HCT116 (cell line): ENCODE data around the gene C22orf39. TPM values are rescaled to one million over a fixed set of nuclear protein-coding genes. Genes with fewer than 3 reads are reported as not detected.

Source experiments
- ATAC-seq: fragments of 200-7000 bp; cut with Tn5 transposase; 2 replicates; pipeline ENCODE4 v1.9.1; 2020; ENCODE audit warnings: mild to moderate bottlenecking, moderate library complexity
- BruUV-seq: library from RNA; stranded (reverse); fragments of 400-500 nt; replicated peaks from 2 replicates; lab custom pipeline; 2021; lab: Mats Ljungman, UMichigan
- CTCF ChIA-PET: fragments of 300-600 bp; sonication (Branson Sonifier 250); formaldehyde crosslinking; loops from one replicate; lab custom pipeline; 2021; ENCODE audit warnings: antibody characterized with exemption; lab: Charles Lee
- POLR2A ChIA-PET: fragments of 300-600, 350-600 bp; sonication (Branson Sonifier 250); formaldehyde crosslinking; loops from one replicate; lab custom pipeline; 2021; ENCODE audit warnings: antibody characterized with exemption; lab: Charles Lee
- RAD21 ChIA-PET, 2 experiments: fragments of 300-600 bp; sonication (Branson Sonifier 250); formaldehyde crosslinking; loops; one replicate each; lab custom pipeline; 2023; ENCODE audit warnings: low total read pairs in 2 of 2; ENCODE audit not compliant: uncharacterized antibody in 2 of 2, unreplicated experiment in 2 of 2, low non-redundant PET in 1 of 2; lab: Charles Lee
- DNase-seq: peaks from one replicate; pipeline ENCODE4 v3.0.0-alpha.2; 2010; ENCODE audit warnings: low read depth, low spot score
- H2AFZ ChIP-seq: fragments of 200-600 bp; shearing (Covaris generic), sonication (generic); 2 replicates; pipeline ENCODE4 v1.6.1; 2017; ENCODE audit warnings: low read depth, mixed run types, mixed read lengths, antibody characterized with exemption, low read length; ENCODE audit not compliant: poor library complexity, severe bottlenecking
- H3K27ac ChIP-seq: 2 replicates; pipeline ENCODE4 v1.5.1; 2012; ENCODE audit warnings: low read depth, low read length
- H3K27me3 ChIP-seq: fragments of 200-600 bp; sonication (generic); 2 replicates; pipeline ENCODE4 v1.6.1; 2016; ENCODE audit warnings: mixed run types, low read length, mixed read lengths; ENCODE audit not compliant: insufficient read depth
- H3K36me3 ChIP-seq, 2 experiments: fragments of 200-500 bp in 1 of 2; fragments of 200-600 bp in 1 of 2; sonication (Bioruptor generic) in 1 of 2; sonication (generic) in 1 of 2; 2 replicates each; pipeline versions ENCODE4 v1.5.1 to v1.6.1; 2014 to 2016; ENCODE audit warnings: low read length in 2 of 2, inconsistent platforms in 1 of 2, mixed read lengths in 1 of 2, mixed run types in 1 of 2; ENCODE audit not compliant: insufficient read depth in 2 of 2, control insufficient read depth in 1 of 2
- H3K4me1 ChIP-seq, 2 experiments: fragments of 200-600 bp in 1 of 2; sonication (generic) in 1 of 2; 2 replicates each; pipeline versions ENCODE4 v1.5.1 to v1.6.1; 2012 to 2017; ENCODE audit warnings: low read length in 2 of 2, inconsistent platforms in 1 of 2, mild to moderate bottlenecking in 1 of 2, mixed read lengths in 1 of 2, mixed run types in 1 of 2, moderate library complexity in 1 of 2; ENCODE audit not compliant: insufficient read depth in 2 of 2, control insufficient read depth in 1 of 2
- H3K4me2 ChIP-seq: fragments of 200-600 bp; sonication (generic); 2 replicates; pipeline ENCODE4 v1.6.1; 2017; ENCODE audit warnings: mixed run types, low read length, mixed read lengths
- H3K4me3 ChIP-seq, 2 experiments: fragments of 200-600 bp in 1 of 2; sonication (generic) in 1 of 2; replicated peaks in 1 of 2; 2 replicates each; pipeline ENCODE4 v1.5.1; 2011 to 2016; ENCODE audit warnings: low read length in 2 of 2, control low read depth in 1 of 2, low read depth in 1 of 2, mild to moderate bottlenecking in 1 of 2, mixed read lengths in 1 of 2, mixed run types in 1 of 2
- H3K79me2 ChIP-seq: fragments of 200-600 bp; sonication (generic); 2 replicates; pipeline ENCODE4 v1.6.1; 2017; ENCODE audit warnings: mild to moderate bottlenecking, mixed run types, low read length, moderate library complexity, mixed read lengths; ENCODE audit not compliant: insufficient read depth
- H3K9ac ChIP-seq: fragments of 200-600 bp; sonication (generic); 2 replicates; pipeline ENCODE4 v1.6.1; 2016; ENCODE audit warnings: low read length, mixed read lengths
- H3K9me2 ChIP-seq: fragments of 200-600 bp; sonication (generic), shearing (Covaris generic); 2 replicates; pipeline ENCODE4 v1.6.1; 2017; ENCODE audit warnings: mixed run types, mild to moderate bottlenecking, moderate library complexity; ENCODE audit not compliant: insufficient read depth
- H3K9me3 ChIP-seq, 2 experiments: fragments of 200-500 bp in 1 of 2; fragments of 200-600 bp in 1 of 2; sonication (Bioruptor generic) in 1 of 2; sonication (generic) in 1 of 2; 2 replicates each; pipeline ENCODE4 v1.6.1; 2014 to 2017; ENCODE audit warnings: low read length in 2 of 2, mixed read lengths in 2 of 2, inconsistent platforms in 1 of 2, low read depth in 1 of 2, mild to moderate bottlenecking in 1 of 2, mixed run types in 1 of 2, moderate library complexity in 1 of 2; ENCODE audit not compliant: control insufficient read depth in 1 of 2, insufficient read depth in 1 of 2
- H4K20me1 ChIP-seq: fragments of 200-600 bp; sonication (generic), shearing (Covaris generic); 2 replicates; pipeline ENCODE4 v1.6.1; 2017; ENCODE audit warnings: mixed run types, mild to moderate bottlenecking, moderate library complexity; ENCODE audit not compliant: insufficient read depth
- CBX3 ChIP-seq: IDR thresholded peaks from 2 replicates; pipeline ENCODE4 v1.6.1; 2012; ENCODE audit warnings: low read depth
- CEBPB ChIP-seq: IDR thresholded peaks from 2 replicates; pipeline ENCODE4 v1.6.1; 2012; ENCODE audit warnings: low read depth
- ELF1 ChIP-seq: IDR thresholded peaks from 2 replicates; pipeline ENCODE4 v1.6.1; 2012; ENCODE audit warnings: low read depth, borderline replicate concordance
- EZH2 ChIP-seq: fragments of 200-600 bp; sonication (generic); IDR thresholded peaks from 2 replicates; pipeline ENCODE4 v1.6.1; 2017; ENCODE audit warnings: antibody characterized with exemption, mixed run types
- EZH2phosphoT487 ChIP-seq: fragments of 200-600 bp; IDR thresholded peaks from 2 replicates; pipeline ENCODE4 v1.6.1; 2018; ENCODE audit warnings: antibody characterized with exemption, borderline replicate concordance
- JUND ChIP-seq: IDR thresholded peaks from 2 replicates; pipeline ENCODE4 v1.6.1; 2012
- POLR2A ChIP-seq: IDR thresholded peaks from 2 replicates; pipeline ENCODE4 v1.7.0; 2011; ENCODE audit warnings: borderline replicate concordance; ENCODE audit not compliant: insufficient read depth, insufficient read length; ENCODE audit errors: extremely low read depth
- SIN3A ChIP-seq: IDR thresholded peaks from 2 replicates; pipeline ENCODE4 v1.6.1; 2012; ENCODE audit warnings: low read depth
- SP1 ChIP-seq: IDR thresholded peaks from 2 replicates; pipeline ENCODE4 v1.6.1; 2012; ENCODE audit warnings: low read depth
- TCF7L2 ChIP-seq: IDR thresholded peaks from 2 replicates; pipeline ENCODE4 v1.7.0; 2011; ENCODE audit warnings: borderline replicate concordance, inconsistent platforms; ENCODE audit not compliant: insufficient read depth, insufficient read length; ENCODE audit errors: extremely low read depth
- YY1 ChIP-seq: IDR thresholded peaks from 2 replicates; pipeline ENCODE4 v1.6.1; 2011; ENCODE audit warnings: low read length, low read depth, moderate library complexity, mild to moderate bottlenecking; ENCODE audit not compliant: insufficient replicate concordance; ENCODE audit errors: extremely low read depth
- ZFX ChIP-seq: fragments of 450-650 bp; IDR thresholded peaks from 2 replicates; pipeline ENCODE4 v1.6.1; 2017
- ZNF274 ChIP-seq: fragments of 200-500 bp; sonication (Bioruptor generic); IDR thresholded peaks from 2 replicates; pipeline ENCODE4 v1.6.1; 2014; ENCODE audit warnings: mild to moderate bottlenecking, low read depth, low read length, inconsistent platforms
- intact Hi-C: fragments of 100-400 bp; cut with micrococcal nuclease; formaldehyde crosslinking; loops from 2 replicates; pipeline ENCODE4 v1.10.0; 2022
- total RNA-seq: library from RNA; stranded (reverse); gene quantifications from one replicate; pipeline ENCODE4 v1.2.1, GENCODE V29; 2021; ENCODE audit not compliant: unreplicated experiment
- TF ChIP-seq, protein P1 (sequence below), 3 experiments: fragments of 200-600 bp in 1 of 3; sonication (generic) in 1 of 3; IDR thresholded peaks in 2 of 3; conservative IDR thresholded peaks in 1 of 3; 2 replicates each; pipeline ENCODE4 v1.5.1; 2012 to 2017; ENCODE audit warnings: low read depth in 2 of 3, low read length in 2 of 3, antibody characterized with exemption in 1 of 3, borderline replicate concordance in 1 of 3, control low read depth in 1 of 3, mild to moderate bottlenecking in 1 of 3, mixed read lengths in 1 of 3, mixed run types in 1 of 3, moderate library complexity in 1 of 3; ENCODE audit not compliant: insufficient read depth in 1 of 3
- TF ChIP-seq, protein P2 (sequence below): IDR thresholded peaks from 2 replicates; pipeline ENCODE4 v1.6.1; 2012
- TF ChIP-seq, protein P3 (sequence below): IDR thresholded peaks from 2 replicates; pipeline ENCODE4 v1.6.1; 2012

C22orf39 gene
- total RNA-seq, 1 experiment from 2014 or later = 17.7 TPM

DNA sequence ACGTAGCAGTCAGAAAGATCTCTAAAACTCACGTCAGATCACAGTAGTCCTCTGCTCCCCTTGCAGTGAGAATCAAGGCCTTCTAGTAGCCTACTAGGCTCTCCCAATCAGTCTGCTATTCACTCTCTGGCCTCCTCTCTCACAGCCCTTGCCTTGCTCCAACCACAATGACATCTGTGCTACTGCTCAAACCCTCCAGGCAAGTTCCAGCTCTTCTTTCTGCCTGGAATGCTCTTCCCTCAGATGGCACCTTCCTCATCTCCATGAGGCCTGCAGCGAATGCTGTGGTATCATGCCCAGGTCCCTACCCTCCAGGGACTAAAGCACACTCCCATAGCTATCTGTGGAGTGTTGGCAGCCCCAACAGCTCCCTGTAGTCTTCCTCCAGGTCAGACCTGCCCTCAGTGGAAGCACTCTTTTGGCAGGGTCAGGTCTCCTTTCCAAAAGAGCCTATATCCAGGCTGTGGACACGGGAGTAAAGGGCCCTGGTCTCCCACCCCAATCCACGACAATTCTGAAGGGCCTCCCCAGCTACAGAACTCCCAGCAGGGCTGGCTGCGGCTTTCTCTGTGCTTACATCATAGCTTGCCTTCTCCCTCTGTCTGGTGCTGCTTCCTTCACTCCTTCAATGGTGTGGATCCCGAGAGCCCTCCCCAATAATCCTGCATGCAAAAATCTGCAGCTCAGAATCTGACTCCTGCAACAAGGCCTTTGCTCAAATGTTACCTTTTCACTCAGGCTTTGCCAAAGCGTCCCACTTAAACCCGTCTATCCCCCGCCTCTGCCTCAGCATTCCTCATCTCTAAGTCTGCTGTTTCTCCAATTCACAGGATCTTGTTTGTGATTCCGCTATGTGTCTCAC, 24.8 kb downstream of the C22orf39 start:
- intact Hi-C loops = no loop called here
- H3K27ac ChIP-seq = no peak overlapping the region
- TF ChIP-seq EZH2phosphoT487 (no peak), EZH2 (no peak), TCF7L2 (no peak), CEBPB (no peak), ZFX (no peak), CBX3 (no peak), ELF1 (no peak), JUND (no peak), SIN3A (no peak), ZNF274 (no peak), SP1 (no peak), YY1 (no peak), POLR2A (no peak)
- TF ChIP-seq, protein P1, sequence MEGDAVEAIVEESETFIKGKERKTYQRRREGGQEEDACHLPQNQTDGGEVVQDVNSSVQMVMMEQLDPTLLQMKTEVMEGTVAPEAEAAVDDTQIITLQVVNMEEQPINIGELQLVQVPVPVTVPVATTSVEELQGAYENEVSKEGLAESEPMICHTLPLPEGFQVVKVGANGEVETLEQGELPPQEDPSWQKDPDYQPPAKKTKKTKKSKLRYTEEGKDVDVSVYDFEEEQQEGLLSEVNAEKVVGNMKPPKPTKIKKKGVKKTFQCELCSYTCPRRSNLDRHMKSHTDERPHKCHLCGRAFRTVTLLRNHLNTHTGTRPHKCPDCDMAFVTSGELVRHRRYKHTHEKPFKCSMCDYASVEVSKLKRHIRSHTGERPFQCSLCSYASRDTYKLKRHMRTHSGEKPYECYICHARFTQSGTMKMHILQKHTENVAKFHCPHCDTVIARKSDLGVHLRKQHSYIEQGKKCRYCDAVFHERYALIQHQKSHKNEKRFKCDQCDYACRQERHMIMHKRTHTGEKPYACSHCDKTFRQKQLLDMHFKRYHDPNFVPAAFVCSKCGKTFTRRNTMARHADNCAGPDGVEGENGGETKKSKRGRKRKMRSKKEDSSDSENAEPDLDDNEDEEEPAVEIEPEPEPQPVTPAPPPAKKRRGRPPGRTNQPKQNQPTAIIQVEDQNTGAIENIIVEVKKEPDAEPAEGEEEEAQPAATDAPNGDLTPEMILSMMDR (IDR thresholded peaks at IDR 0.05 in 2 of 3, conservative IDR thresholded peaks at IDR 0.05 in 1 of 3; ENCODE audit: borderline replicate concordance in 1 of 3, insufficient read depth in 1 of 3, low read depth in 2 of 3, low read length in 2 of 3) = no peak
- TF ChIP-seq, protein P2, sequence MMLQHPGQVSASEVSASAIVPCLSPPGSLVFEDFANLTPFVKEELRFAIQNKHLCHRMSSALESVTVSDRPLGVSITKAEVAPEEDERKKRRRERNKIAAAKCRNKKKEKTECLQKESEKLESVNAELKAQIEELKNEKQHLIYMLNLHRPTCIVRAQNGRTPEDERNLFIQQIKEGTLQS = no peak
- TF ChIP-seq, protein P3, sequence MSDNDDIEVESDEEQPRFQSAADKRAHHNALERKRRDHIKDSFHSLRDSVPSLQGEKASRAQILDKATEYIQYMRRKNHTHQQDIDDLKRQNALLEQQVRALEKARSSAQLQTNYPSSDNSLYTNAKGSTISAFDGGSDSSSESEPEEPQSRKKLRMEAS = no peak
- TF ChIP-seq, all 23 proteins: peak for 0
- Histone ChIP-seq H4K20me1 (peaks cover 4% of the 10 kb centered on the region), H3K4me1 (no peaks in the 10 kb centered on the region), H3K4me2 (no peak overlapping the region), H2AFZ (no peak overlapping the region), H3K79me2 (peaks cover 96% of the 10 kb centered on the region), H3K9ac (no peak overlapping the region), H3K36me3 (peaks cover 0 to 7% of the 10 kb centered on the region in 2 experiments; a peak in 1 of 4 replicates), H3K9me3 (no peaks in the 10 kb centered on the region), H3K4me3 (no peak overlapping the region), H3K27me3 (no peaks in the 10 kb centered on the region), H3K9me2 (no peaks in the 10 kb centered on the region)
- ChIA-PET CTCF (no interaction called here), POLR2A (no interaction called here), RAD21 (no interaction called here)
- ATAC-seq = no peak
- DNase-seq = no peak
- no TSS peak for BruUV-seq
